ENCODE data around the gene PHF13. TPM values are rescaled to one million over a fixed set of nuclear protein-coding genes. Genes with fewer than 3 reads are reported as not detected.

Gene PHF13
- total and polyA plus RNA-seq, 9 of the 15 experiments (the other 6 are each of a cell fraction or from before 2014, with no cell fraction given): 1.8 to 36.1 (median 11.7) TPM

GRCh38 chr1:6614929-6615785 lies 1.6 kb downstream of the PHF13 start (continued):
- no peak for TF ChIP-seq NFATC3 (IDR thresholded peaks at IDR 0.05)
- no peak for TF ChIP-seq OTX1 (CRISPR knock-in tag; IDR thresholded peaks at IDR 0.05)
- TF ChIP-seq HMGN3 (IDR thresholded peaks at IDR 0.05; ENCODE audit: borderline replicate concordance, extremely low read depth, insufficient read length, low read depth, low read length): no peak
- no peak for TF ChIP-seq ZNF717 (CRISPR knock-in tag; IDR thresholded peaks at IDR 0.05)
- TF ChIP-seq IRF2 (CRISPR knock-in tag; IDR thresholded peaks at IDR 0.05): no peak
- no peak for TF ChIP-seq BMI1 (IDR thresholded peaks at IDR 0.05; ENCODE audit: low read length)
- no peak for TF ChIP-seq ZFP36 (IDR thresholded peaks at IDR 0.05; ENCODE audit: low read depth, low read length, partially characterized antibody)
- TF ChIP-seq MAX (CRISPR knock-in tag; IDR thresholded peaks at IDR 0.05): 0 out of 2 replicates have a peak, but pooled peaks have one; percentile 24
- no peak for TF ChIP-seq RFX1 (IDR thresholded peaks at IDR 0.05)
- no peak for TF ChIP-seq DACH1 (IDR thresholded peaks at IDR 0.05; ENCODE audit: partially characterized antibody)
- TF ChIP-seq RB1 (IDR thresholded peaks at IDR 0.05; ENCODE audit: low read depth): 0 out of 2 replicates have a peak, but pooled peaks have one; percentile 26
- no peak for TF ChIP-seq DDX20 (tag; IDR thresholded peaks at IDR 0.05; ENCODE audit: low read depth)
- TF ChIP-seq TEAD4 (IDR thresholded peaks at IDR 0.05; ENCODE audit: low read length): peak; percentile 53
- TF ChIP-seq TEAD4 (CRISPR knock-in tag; IDR thresholded peaks at IDR 0.05; ENCODE audit: borderline replicate concordance): no peak
- no peak for TF ChIP-seq SIRT6 (IDR thresholded peaks at IDR 0.05; ENCODE audit: low read depth, low read length)
- no peak for TF ChIP-seq SIX5 (IDR thresholded peaks at IDR 0.05; ENCODE audit: borderline replicate concordance in 1 of 2, insufficient read depth in 1 of 2, low read depth in 1 of 2, low read length in 2 of 2)
- TF ChIP-seq E4F1 (CRISPR knock-in tag; IDR thresholded peaks at IDR 0.05; ENCODE audit: borderline replicate concordance): no peak
- TF ChIP-seq ZNF140 (CRISPR knock-in tag; IDR thresholded peaks at IDR 0.05): no peak
- no peak for TF ChIP-seq ZNF644 (tag; IDR thresholded peaks at IDR 0.05; ENCODE audit: low read depth)
- no peak for TF ChIP-seq NFE2 (IDR thresholded peaks at IDR 0.05; ENCODE audit: low read depth)
- no peak for TF ChIP-seq ETS2 (tag; IDR thresholded peaks at IDR 0.05; ENCODE audit: borderline replicate concordance, poor library complexity, severe bottlenecking)
- TF ChIP-seq THRA (IDR thresholded peaks at IDR 0.05): no peak
- no peak for TF ChIP-seq ARID3B (CRISPR knock-in tag; IDR thresholded peaks at IDR 0.05; ENCODE audit: borderline replicate concordance)

Data from K562 (cell line).